PFSK-1 (cell line): Measurements from ENCODE around the gene PTPN23.

Experiments
- FOXP2 ChIP-seq: optimal IDR thresholded peaks from 2 replicates; pipeline ENCODE3; 2011; ENCODE audit warnings: borderline replicate concordance, control low read depth, inconsistent platforms; ENCODE audit not compliant: insufficient read depth; ENCODE audit errors: extremely low read length, extremely low read depth
- POLR2AphosphoS5 ChIP-seq: IDR thresholded peaks from 2 replicates; pipeline ENCODE4 v1.6.1; 2012; ENCODE audit warnings: low read depth, mild to moderate bottlenecking, control low read depth, low read length, moderate library complexity
- REST ChIP-seq, 2 experiments: IDR thresholded peaks; 2 replicates each; pipeline versions ENCODE4 v1.6.1 to v1.8.0; 2011 to 2012; ENCODE audit warnings: low read depth in 2 of 2, low read length in 2 of 2, control low read depth in 1 of 2, inconsistent platforms in 1 of 2, mild to moderate bottlenecking in 1 of 2, moderate library complexity in 1 of 2; ENCODE audit not compliant: insufficient read depth in 1 of 2
- SIN3A ChIP-seq: IDR thresholded peaks from 2 replicates; pipeline ENCODE4 v1.6.1; 2012; ENCODE audit warnings: mild to moderate bottlenecking, low read length, moderate library complexity, borderline replicate concordance; ENCODE audit not compliant: insufficient read depth
- TAF1 ChIP-seq: IDR thresholded peaks from 2 replicates; pipeline ENCODE4 v1.6.1; 2012; ENCODE audit warnings: low read length, control low read depth, borderline replicate concordance; ENCODE audit not compliant: insufficient read depth

The PTPN23 gene

GRCh38 chr3:47427866-47428265, 47.0 kb downstream of the PTPN23 start:
- TF ChIP-seq FOXP2 (no peak), SIN3A (no peak)

- TF ChIP-seq POLR2AphosphoS5 = no peak
- TF ChIP-seq SIN3A = no peak
- TF ChIP-seq TAF1 = no peak
- TF ChIP-seq REST (IDR thresholded peaks at IDR 0.05; ENCODE audit: insufficient read depth in 1 of 2, low read depth in 2 of 2, low read length in 2 of 2) = no peak
Measured at GRCh38 chr3:47428662-47429061, 47.8 kb downstream of the PTPN23 start.

- TF ChIP-seq REST (IDR thresholded peaks at IDR 0.05; ENCODE audit: insufficient read depth in 1 of 2, low read depth in 2 of 2, low read length in 2 of 2) = no peak
Measured at GRCh38 chr3:47429476-47430270, 48.9 kb downstream of the PTPN23 start.

- TF ChIP-seq FOXP2 (no peak), POLR2AphosphoS5 (no peak), SIN3A (no peak), TAF1 (no peak), REST (IDR thresholded peaks at IDR 0.05; ENCODE audit: insufficient read depth in 1 of 2, low read depth in 2 of 2, low read length in 2 of 2) (no peak)
Measured at GRCh38 chr3:47430606-47431005, 49.8 kb downstream of the PTPN23 start.

- TF ChIP-seq POLR2AphosphoS5 (no peak), TAF1 (no peak), FOXP2 (no peak), SIN3A (no peak), REST (IDR thresholded peaks at IDR 0.05; ENCODE audit: insufficient read depth in 1 of 2, low read depth in 2 of 2, low read length in 2 of 2) (no peak)
Measured at GRCh38 chr3:47431225-47431624, 50.4 kb downstream of the PTPN23 start.
